H1 (cell line): ENCODE measurements around the gene TFF3. TPM values are rescaled to one million over a fixed set of nuclear protein-coding genes. Genes with fewer than 3 reads are reported as not detected.

Experiments used
- CTCF ChIA-PET: fragments of 300-600 bp; sonication (Branson Sonifier 250); formaldehyde crosslinking; loops from one replicate; lab custom pipeline; 2021; ENCODE audit not compliant: partially characterized antibody; lab: Charles Lee
- POLR2A ChIA-PET: fragments of 300-600 bp; sonication (Branson Sonifier 250); formaldehyde crosslinking; loops from one replicate; lab custom pipeline; 2021; ENCODE audit warnings: inconsistent platforms; ENCODE audit not compliant: partially characterized antibody; lab: Charles Lee
- DNase-seq, 2 experiments: peaks; one replicate each; pipeline versions ENCODE4 v3.0.0 to v3.0.0-alpha.2; 2010 to 2022; ENCODE audit warnings: low spot score in 2 of 2, low read depth in 1 of 2, mixed read lengths in 1 of 2
- FAIRE-seq: peaks from 2 replicates; lab custom pipeline; 2011; peaks lifted over from hg19 to GRCh38; lab: Jason Lieb, UNC
- H2AFZ ChIP-seq: 2 replicates; pipeline ENCODE4 v1.8.1; 2012; ENCODE audit warnings: low read length, inconsistent platforms
- H2AK5ac ChIP-seq: 2 replicates; pipeline ENCODE4 v1.6.1; 2013; ENCODE audit warnings: low read depth, low read length
- H2BK120ac ChIP-seq: replicated peaks from 2 replicates; pipeline ENCODE3; 2013; ENCODE audit warnings: low read depth, low read length, inconsistent platforms
- H2BK12ac ChIP-seq: 2 replicates; pipeline ENCODE4 v1.6.1; 2013; ENCODE audit warnings: low read depth, low read length
- H2BK15ac ChIP-seq: 2 replicates; pipeline ENCODE4 v1.6.1; 2013; ENCODE audit warnings: low read length
- H2BK20ac ChIP-seq: 2 replicates; pipeline ENCODE4 v1.6.1; 2013; ENCODE audit warnings: low read length
- H2BK5ac ChIP-seq: 2 replicates; pipeline ENCODE4 v1.6.1; 2013; ENCODE audit warnings: low read depth, low read length
- H3K14ac ChIP-seq: 2 replicates; pipeline ENCODE4 v1.6.1; 2013; ENCODE audit warnings: inconsistent platforms; ENCODE audit not compliant: insufficient read length
- H3K18ac ChIP-seq: 2 replicates; pipeline ENCODE4 v1.6.1; 2013; ENCODE audit warnings: low read length; ENCODE audit errors: extremely low read depth
- H3K23ac ChIP-seq: 2 replicates; pipeline ENCODE4 v1.6.1; 2013; ENCODE audit warnings: inconsistent platforms; ENCODE audit not compliant: insufficient read length
- H3K23me2 ChIP-seq: 2 replicates; pipeline ENCODE4 v1.6.1; 2013; ENCODE audit warnings: low read depth, low read length
- H3K27ac ChIP-seq: 2 replicates; pipeline ENCODE4 v1.6.1; 2011; ENCODE audit warnings: low read depth, low read length, inconsistent platforms
- H3K27me3 ChIP-seq, 4 experiments: replicated peaks in 1 of 4; 1 replicate in 1 of 4; 2 replicates in 3 of 4; pipeline versions ENCODE4 v1.6.1 to v1.8.1; 2011 to 2013; ENCODE audit warnings: low read length in 3 of 4, mild to moderate bottlenecking in 3 of 4, inconsistent platforms in 2 of 4, mixed read lengths in 2 of 4, moderate library complexity in 1 of 4; ENCODE audit not compliant: control insufficient read depth in 3 of 4, insufficient read depth in 3 of 4; ENCODE audit errors: extremely low read depth in 1 of 4
- H3K36me3 ChIP-seq, 4 experiments: 2 replicates each; pipeline versions ENCODE4 v1.6.1 to v1.8.1; 2011 to 2013; ENCODE audit warnings: mild to moderate bottlenecking in 4 of 4, low read length in 3 of 4, moderate library complexity in 2 of 4, control low read depth in 1 of 4, inconsistent platforms in 1 of 4; ENCODE audit not compliant: insufficient read depth in 4 of 4, control insufficient read depth in 2 of 4
- H3K4ac ChIP-seq: replicated peaks from 2 replicates; pipeline ENCODE3; 2013; ENCODE audit warnings: low read length, low read depth, mixed read lengths, inconsistent platforms; ENCODE audit not compliant: insufficient read length
- H3K4me1 ChIP-seq, 4 experiments: replicated peaks in 1 of 4; 1 replicate in 1 of 4; 2 replicates in 3 of 4; pipeline versions ENCODE4 v1.6.1 to v1.8.1; 2011 to 2013; ENCODE audit warnings: low read length in 3 of 4, inconsistent platforms in 2 of 4, mixed read lengths in 1 of 4; ENCODE audit not compliant: insufficient read depth in 4 of 4, control insufficient read depth in 3 of 4
- H3K4me2 ChIP-seq, 2 experiments: 2 replicates each; pipeline versions ENCODE4 v1.6.1 to v1.8.1; 2011 to 2013; ENCODE audit warnings: low read depth in 2 of 2, low read length in 2 of 2, control low read depth in 1 of 2, inconsistent platforms in 1 of 2, mild to moderate bottlenecking in 1 of 2; ENCODE audit not compliant: insufficient read depth in 1 of 2
- H3K4me3 ChIP-seq, 4 experiments: fragments of 200-600, 300-600 bp in 1 of 4; sonication (generic), shearing (Covaris generic), sonication (Bioruptor Twin) in 1 of 4; 2 replicates each; pipeline versions ENCODE4 v1.5.1 to v1.8.1; 2011 to 2016; ENCODE audit warnings: low read length in 4 of 4, low read depth in 3 of 4, control low read depth in 2 of 4, inconsistent platforms in 2 of 4, mild to moderate bottlenecking in 2 of 4, mixed read lengths in 1 of 4, moderate library complexity in 1 of 4; ENCODE audit not compliant: insufficient read depth in 2 of 4; ENCODE audit errors: extremely low read depth in 1 of 4
- H3K56ac ChIP-seq: replicated peaks from 2 replicates; pipeline ENCODE3; 2013; ENCODE audit warnings: low read depth, mild to moderate bottlenecking, mixed read lengths, low read length, inconsistent platforms; ENCODE audit not compliant: insufficient read length
- H3K79me1 ChIP-seq: 2 replicates; pipeline ENCODE4 v1.6.1; 2013; ENCODE audit warnings: low read depth, low read length, control low read depth
- H3K79me2 ChIP-seq, 2 experiments: 2 replicates each; pipeline versions ENCODE4 v1.6.1 to v1.8.1; 2012 to 2013; ENCODE audit warnings: low read length in 2 of 2, mild to moderate bottlenecking in 2 of 2, inconsistent platforms in 1 of 2; ENCODE audit not compliant: insufficient read depth in 2 of 2, control insufficient read depth in 1 of 2
- H3K9ac ChIP-seq, 4 experiments: replicated peaks in 1 of 4; 1 replicate in 1 of 4; 2 replicates in 3 of 4; pipeline versions ENCODE4 v1.6.1 to v1.8.1; 2011 to 2013; ENCODE audit warnings: low read depth in 3 of 4, low read length in 3 of 4, control low read depth in 2 of 4, mild to moderate bottlenecking in 2 of 4, moderate library complexity in 2 of 4, inconsistent platforms in 1 of 4; ENCODE audit errors: extremely low read depth in 1 of 4
- H3K9me3 ChIP-seq, 2 experiments: 2 replicates each; pipeline versions ENCODE4 v1.6.1 to v1.8.1; 2012 to 2013; ENCODE audit warnings: mild to moderate bottlenecking in 2 of 2, moderate library complexity in 2 of 2, control low read depth in 1 of 2, inconsistent platforms in 1 of 2, low read depth in 1 of 2, low read length in 1 of 2, mixed read lengths in 1 of 2; ENCODE audit not compliant: insufficient read depth in 2 of 2
- H4K20me1 ChIP-seq, 2 experiments: replicated peaks in 1 of 2; 2 replicates each; pipeline versions ENCODE3 to v1.8.1; 2011 to 2013; ENCODE audit warnings: inconsistent platforms in 2 of 2, low read length in 2 of 2, mild to moderate bottlenecking in 1 of 2; ENCODE audit not compliant: insufficient read depth in 2 of 2, control insufficient read depth in 1 of 2
- H4K5ac ChIP-seq: 2 replicates; pipeline ENCODE4 v1.6.1; 2013; ENCODE audit warnings: low read length, low read depth, mixed read lengths, inconsistent platforms; ENCODE audit not compliant: insufficient read length
- H4K8ac ChIP-seq: 2 replicates; pipeline ENCODE4 v1.8.0; 2013; ENCODE audit warnings: mild to moderate bottlenecking, moderate library complexity, low read length, inconsistent platforms; ENCODE audit not compliant: insufficient read depth; ENCODE audit errors: extremely low read depth
- H4K91ac ChIP-seq: replicated peaks from 2 replicates; pipeline ENCODE3; 2013; ENCODE audit warnings: low read length, mixed read lengths, inconsistent platforms; ENCODE audit not compliant: insufficient read length
- CHD2 ChIP-seq: IDR thresholded peaks from 2 replicates; pipeline ENCODE4 v1.6.1; 2012; ENCODE audit warnings: low read length, improper control_type of control experiment
- CTCF ChIP-seq, 3 experiments: IDR thresholded peaks; 1 replicate in 2 of 3; 2 replicates in 1 of 3; pipeline versions ENCODE4 v1.5.1 to v1.6.1; 2011; ENCODE audit warnings: low read length in 3 of 3, mild to moderate bottlenecking in 3 of 3, inconsistent platforms in 2 of 3, low read depth in 1 of 3, moderate library complexity in 1 of 3; ENCODE audit not compliant: insufficient read depth in 1 of 3; ENCODE audit errors: control extremely low read depth in 1 of 3
- EP300 ChIP-seq, 2 experiments: IDR thresholded peaks; 1 replicate in 1 of 2; 2 replicates in 1 of 2; pipeline ENCODE4 v1.6.1; 2011 to 2012; ENCODE audit warnings: low read depth in 2 of 2, low read length in 2 of 2, mild to moderate bottlenecking in 2 of 2, borderline replicate concordance in 1 of 2, inconsistent platforms in 1 of 2, moderate library complexity in 1 of 2
- KDM5A ChIP-seq: fragments of 200-600 bp; IDR thresholded peaks from 2 replicates; pipeline ENCODE4 v1.7.1; 2012; ENCODE audit warnings: mild to moderate bottlenecking, low read length, inconsistent platforms, mixed read lengths
- NRF1 ChIP-seq: IDR thresholded peaks from 2 replicates; pipeline ENCODE4 v1.6.1; 2011; ENCODE audit warnings: mild to moderate bottlenecking, low read depth, low read length, improper control_type of control experiment
- PHF8 ChIP-seq: fragments of 200-600 bp; sonication (generic); conservative IDR thresholded peaks from 2 replicates; pipeline ENCODE4 v1.7.1; 2012; ENCODE audit warnings: low read depth, mild to moderate bottlenecking, inconsistent platforms, low read length, moderate library complexity
- POLR2AphosphoS5 ChIP-seq: IDR thresholded peaks from 2 replicates; pipeline ENCODE4 v1.6.1; 2011; ENCODE audit warnings: low read depth, low read length
- RNF2 ChIP-seq: fragments of 200-900, 300-1000 bp; sonication (generic); IDR thresholded peaks from 2 replicates; pipeline ENCODE4 v1.7.1; 2016; ENCODE audit warnings: borderline replicate concordance, low read depth, mild to moderate bottlenecking, antibody characterized with exemption, low read length; ENCODE audit not compliant: poor library complexity, severe bottlenecking; ENCODE audit errors: missing control alignments
- SIX5 ChIP-seq: IDR thresholded peaks from 2 replicates; pipeline ENCODE4 v1.6.1; 2011; ENCODE audit warnings: mild to moderate bottlenecking, low read depth, low read length
- TAF1 ChIP-seq: IDR thresholded peaks from 2 replicates; pipeline ENCODE4 v1.6.1; 2011; ENCODE audit warnings: mild to moderate bottlenecking, low read depth, low read length
- WGBS, 2 experiments: shearing (Covaris generic) in 1 of 2; methylation state at CpG; one replicate each; pipeline versions ENCODE4 v1.1.6 to v1.1.7; 2013 to 2015; ENCODE audit warnings: low lambda C conversion rate in 2 of 2, mixed read lengths in 2 of 2, inconsistent platforms in 1 of 2, low coverage in 1 of 2, missing lambda C conversion rate in 1 of 2; ENCODE audit not compliant: insufficient replicate concordance in 2 of 2, insufficient coverage in 1 of 2, insufficient read length in 1 of 2; ENCODE audit errors: extremely low coverage in 1 of 2, missing lambda C conversion rate in 1 of 2; 5-methylcytosine and 5-hydroxymethylcytosine counted together
- polyA plus RNA-seq, 7 experiments: library from polyadenylated mRNA; depleted of rRNA in 3 of 7; stranded (reverse) in 5 of 7; unstranded in 2 of 7; fragments of >200 nt in 5 of 7; fragments of 200-250 nt in 2 of 7; gene quantifications; 1 replicate in 5 of 7; 2 replicates in 1 of 7; 4 replicates in 1 of 7; pipeline versions ENCODE4 v1.2.1 to v1.2.3, GENCODE V29; 2011 to 2013; ENCODE audit warnings: missing spikeins in 2 of 7, mixed read lengths in 2 of 7
- total RNA-seq: library from RNA; stranded (reverse); fragmentation: NEBNext Ultra II Directional; extraction: Animal tissue kit (Norgen Biotek cat#: 25700); gene quantifications from 2 replicates; pipeline ENCODE4 v1.2.1, GENCODE V29; 2021

The TFF3 gene
- total and polyA plus RNA-seq, 2 of the 8 experiments (the other 6 are each of a cell fraction or from before 2014, with no cell fraction given) = 1.7 to 6.7 TPM

GRCh38 chr21:42352441-42353095 lies 37.4 kb upstream of the TFF3 start:
- no peaks in the 10 kb centered on the region for H3K9me3 ChIP-seq
- H3K36me3 ChIP-seq = no peaks in the 10 kb centered on the region
- no peaks in the 10 kb centered on the region for H3K79me1 ChIP-seq
- FAIRE-seq (no peak), DNase-seq (no peak)
- H4K8ac ChIP-seq = no peak overlapping the region
- H2AK5ac ChIP-seq = no peak overlapping the region
- H3K14ac ChIP-seq = no peak overlapping the region
- H3K27ac ChIP-seq = no peak overlapping the region
- H3K18ac ChIP-seq = no peak overlapping the region
- H3K23ac ChIP-seq = no peak overlapping the region
- H3K4ac ChIP-seq = no peak overlapping the region
- H3K4me1 ChIP-seq = no peaks in the 10 kb centered on the region
- H3K23me2 ChIP-seq = no peaks in the 10 kb centered on the region
- H2BK15ac ChIP-seq = no peak overlapping the region
- H3K9ac ChIP-seq = no peak overlapping the region
- ChIA-PET POLR2A (interaction anchor here (0.7 kb wide), 1 partner anchor 41 kb away, joined by 3 read pairs; no protein-coding TSS in a partner anchor), CTCF (interaction anchor here (1.0 to 2.1 kb wide), 2 partner anchors 14 to 16 kb away, joined by 3 to 8 read pairs; no protein-coding TSS in a partner anchor)
- 90% methylated on average over 14 of the region's 14 CpGs; no CpG with 5 or more reads in 1 of the 2 experiments for WGBS, 2 experiments
- no peak overlapping the region for H2BK5ac ChIP-seq
- no peaks in the 10 kb centered on the region for H3K27me3 ChIP-seq
- H2BK20ac ChIP-seq = no peak overlapping the region
- no peak overlapping the region for H2BK12ac ChIP-seq
- H4K20me1 ChIP-seq = no peaks in the 10 kb centered on the region
- no peak overlapping the region for H3K4me2 ChIP-seq
- no peak overlapping the region for H2BK120ac ChIP-seq
- no peak overlapping the region for H3K56ac ChIP-seq
- no peaks in the 10 kb centered on the region for H3K79me2 ChIP-seq
- no peak overlapping the region for H2AFZ ChIP-seq
- no peak overlapping the region for H3K4me3 ChIP-seq
- no peak overlapping the region for H4K91ac ChIP-seq
- H4K5ac ChIP-seq = no peak overlapping the region
- TF ChIP-seq POLR2AphosphoS5 (no peak), RNF2 (no peak), CTCF (IDR thresholded peaks at IDR 0.05; ENCODE audit: control extremely low read depth in 1 of 3, insufficient read depth in 1 of 3, low read depth in 1 of 3, low read length in 3 of 3) (no peak), EP300 (IDR thresholded peaks at IDR 0.05; ENCODE audit: borderline replicate concordance in 1 of 2, low read depth in 2 of 2, low read length in 2 of 2) (no peak), PHF8 (no peak), NRF1 (no peak), TAF1 (no peak), CHD2 (no peak), SIX5 (no peak), KDM5A (no peak)
